WTC11 (cell line): Measurements from ENCODE around the gene KLHL29. TPM values are rescaled to one million over a fixed set of nuclear protein-coding genes. Genes with fewer than 3 reads are reported as not detected.

Experiments
- ATAC-seq: fragments of 200-7000 bp; cut with Tn5 transposase; 2 replicates; pipeline ENCODE4 v1.10.0; 2021; ENCODE audit warnings: mild to moderate bottlenecking, moderate library complexity
- CTCF ChIA-PET: fragments of 300-600 bp; sonication (Branson Sonifier 250); formaldehyde crosslinking; loops from one replicate; lab custom pipeline; 2021; ENCODE audit warnings: antibody characterized with exemption; lab: Charles Lee
- POLR2A ChIA-PET: fragments of 350-600 bp; sonication (Branson Sonifier 250); formaldehyde crosslinking; loops from one replicate; lab custom pipeline; 2021; ENCODE audit warnings: antibody characterized with exemption; lab: Charles Lee
- DNase-seq: peaks from one replicate; pipeline ENCODE4 v3.0.0; 2021; ENCODE audit warnings: low spot score
- H3K27ac Mint-ChIP-seq: 2 replicates; pipeline ENCODE4 v1.8.0; 2021; ENCODE audit warnings: mixed read lengths
- H3K27me3 Mint-ChIP-seq: 2 replicates; pipeline ENCODE4 v1.8.0; 2021; ENCODE audit warnings: low read depth, mild to moderate bottlenecking, moderate library complexity, mixed read lengths
- H3K36me3 Mint-ChIP-seq: 2 replicates; pipeline ENCODE4 v1.8.0; 2021; ENCODE audit warnings: mixed read lengths
- H3K4me1 Mint-ChIP-seq: 2 replicates; pipeline ENCODE4 v1.8.0; 2022; ENCODE audit warnings: mixed read lengths
- H3K4me3 Mint-ChIP-seq: 2 replicates; pipeline ENCODE4 v1.8.0; 2021; ENCODE audit warnings: mild to moderate bottlenecking, moderate library complexity, mixed read lengths
- H3K9me3 Mint-ChIP-seq: 2 replicates; pipeline ENCODE4 v1.8.0; 2021; ENCODE audit warnings: mixed read lengths
- AFF4 ChIP-seq: sonication (generic); formaldehyde crosslinking; IDR thresholded peaks from 2 replicates; pipeline ENCODE4 v1.8.1; 2023; ENCODE audit warnings: mild to moderate bottlenecking, missing genetic modification reagents, borderline replicate concordance
- ATF1 ChIP-seq: sonication (generic); formaldehyde crosslinking; IDR thresholded peaks from 2 replicates; pipeline ENCODE4 v1.8.1; 2023; ENCODE audit warnings: mild to moderate bottlenecking, moderate library complexity, missing genetic modification reagents
- ATF3 ChIP-seq: sonication (generic); formaldehyde crosslinking; conservative IDR thresholded peaks from 2 replicates; pipeline ENCODE4 v1.8.1; 2022; ENCODE audit warnings: mild to moderate bottlenecking, missing genetic modification reagents
- CREB1 ChIP-seq: sonication (generic); formaldehyde crosslinking; IDR thresholded peaks from 2 replicates; pipeline ENCODE4 v1.8.0; 2023; ENCODE audit warnings: mild to moderate bottlenecking, missing genetic modification reagents
- CTCF ChIP-seq: fragments of 200-600 bp; IDR thresholded peaks from 2 replicates; pipeline ENCODE4 v1.8.0; 2022; ENCODE audit warnings: antibody characterized with exemption
- E2F5 ChIP-seq: sonication (generic); formaldehyde crosslinking; IDR thresholded peaks from 2 replicates; pipeline ENCODE4 v1.8.1; 2022; ENCODE audit warnings: mild to moderate bottlenecking, moderate library complexity, missing genetic modification reagents
- ERG ChIP-seq: fragments of 250-450 bp; sonication (Bioruptor Pico); IDR thresholded peaks from 2 replicates; pipeline ENCODE4 v1.8.0; 2021; ENCODE audit warnings: mild to moderate bottlenecking
- FOXP1 ChIP-seq: sonication (generic); formaldehyde crosslinking; IDR thresholded peaks from 2 replicates; pipeline ENCODE4 v1.8.0; 2022; ENCODE audit warnings: missing genetic modification reagents, mild to moderate bottlenecking, moderate library complexity, borderline replicate concordance
- GABPB1 ChIP-seq: sonication (generic); formaldehyde crosslinking; IDR thresholded peaks from 2 replicates; pipeline ENCODE4 v1.8.1; 2023; ENCODE audit warnings: mild to moderate bottlenecking, missing genetic modification reagents
- GRHL2 ChIP-seq: fragments of 250-450 bp; sonication (Bioruptor Pico); IDR thresholded peaks from 2 replicates; pipeline ENCODE4 v1.8.0; 2022; ENCODE audit warnings: mild to moderate bottlenecking, moderate library complexity; ENCODE audit not compliant: insufficient replicate concordance, severe bottlenecking
- NFE2L1 ChIP-seq: sonication (generic); formaldehyde crosslinking; IDR thresholded peaks from 2 replicates; pipeline ENCODE4 v1.8.1; 2023; ENCODE audit warnings: missing genetic modification reagents
- RELA ChIP-seq: sonication (generic); formaldehyde crosslinking; IDR thresholded peaks from 2 replicates; pipeline ENCODE4 v1.8.1; 2022; ENCODE audit warnings: missing genetic modification reagents, mild to moderate bottlenecking, borderline replicate concordance
- STAT6 ChIP-seq: sonication (generic); formaldehyde crosslinking; conservative IDR thresholded peaks from 2 replicates; pipeline ENCODE4 v1.8.1; 2023; ENCODE audit warnings: mild to moderate bottlenecking, low read depth, missing genetic modification reagents, moderate library complexity
- ZNF121 ChIP-seq: sonication (generic); formaldehyde crosslinking; IDR thresholded peaks from 2 replicates; pipeline ENCODE4 v1.8.0; 2023; ENCODE audit warnings: missing genetic modification reagents
- ZNF263 ChIP-seq: sonication (generic); formaldehyde crosslinking; IDR thresholded peaks from 2 replicates; pipeline ENCODE4 v1.8.1; 2022; ENCODE audit warnings: low read depth, mild to moderate bottlenecking, moderate library complexity, missing genetic modification reagents
- ZNF416 ChIP-seq: fragments of 250-450 bp; sonication (Bioruptor Pico); IDR thresholded peaks from 2 replicates; pipeline ENCODE4 v1.9.0; 2021; ENCODE audit warnings: mild to moderate bottlenecking, inconsistent platforms
- ZNF512 ChIP-seq: sonication (generic); formaldehyde crosslinking; IDR thresholded peaks from 2 replicates; pipeline ENCODE4 v1.8.1; 2022; ENCODE audit warnings: missing genetic modification reagents, borderline replicate concordance
- ZNF671 ChIP-seq: fragments of 250-450 bp; sonication (Bioruptor Pico); IDR thresholded peaks from 2 replicates; pipeline ENCODE4 v1.8.0; 2021; ENCODE audit warnings: mild to moderate bottlenecking
- ZSCAN18 ChIP-seq: fragments of 250-450 bp; sonication (Bioruptor Pico); IDR thresholded peaks from 2 replicates; pipeline ENCODE4 v2.1.2; 2022; ENCODE audit warnings: mild to moderate bottlenecking, moderate library complexity
- total RNA-seq: library from RNA; stranded (reverse); gene quantifications from 3 replicates; pipeline ENCODE4 v1.2.3, GENCODE V29; 2021

KLHL29 gene
- total RNA-seq, 1 experiment from 2014 or later, result 7.1 TPM

- TF ChIP-seq STAT6 (no peak), NFE2L1 (no peak), CTCF (no peak), AFF4 (CRISPR knock-in tag) (no peak), ERG (no peak), GABPB1 (CRISPR knock-in tag) (no peak)
- TF ChIP-seq, all 79 proteins: peak for 0
Measured at GRCh38 chr2:23530909-23531276, 145.9 kb downstream of the KLHL29 start (continued).

- H3K4me1 Mint-ChIP-seq, result peaks cover 26% of the 10 kb centered on the region
- TF ChIP-seq CREB1 (CRISPR knock-in tag), result no peak
- TF ChIP-seq GRHL2 (CRISPR knock-in tag), result no peak
- no peak for TF ChIP-seq ATF3 (CRISPR knock-in tag)
- no peak for TF ChIP-seq ZNF671 (CRISPR knock-in tag)
- no peak for TF ChIP-seq ZSCAN18 (CRISPR knock-in tag)
- no peak for TF ChIP-seq ZNF416
- no peak for TF ChIP-seq ZNF121 (CRISPR knock-in tag)
- no peak for TF ChIP-seq ZNF512 (CRISPR knock-in tag)
- TF ChIP-seq STAT6, result no peak
- TF ChIP-seq ATF1 (CRISPR knock-in tag), result no peak
- TF ChIP-seq RELA, result no peak
- no peak for TF ChIP-seq FOXP1 (CRISPR knock-in tag)
- no peak for TF ChIP-seq E2F5 (CRISPR knock-in tag)
- TF ChIP-seq ZNF263, result no peak
- ChIA-PET CTCF (interaction anchor here (1.2 kb wide), 1 partner anchor 219 kb away, joined by 6 read pairs; no protein-coding TSS in a partner anchor), POLR2A (no interaction called here)
- DNase-seq (no peak), ATAC-seq (no peak)
- no peak overlapping the region for H3K4me3 Mint-ChIP-seq
- H3K9me3 Mint-ChIP-seq, result no peaks in the 10 kb centered on the region
- H3K27ac Mint-ChIP-seq, result no peak overlapping the region
- no peaks in the 10 kb centered on the region for H3K27me3 Mint-ChIP-seq
- no peaks in the 10 kb centered on the region for H3K36me3 Mint-ChIP-seq
Measured at GRCh38 chr2:23531280-23531679, 146.3 kb downstream of the KLHL29 start.
